Measurements from ENCODE around the gene AGO3. TPM values are rescaled to one million over a fixed set of nuclear protein-coding genes. Genes with fewer than 3 reads are reported as not detected.

The AGO3 gene
- total and polyA plus RNA-seq, 7 donors, result 2.2 to 17.6 (median 10.4) TPM

DNA sequence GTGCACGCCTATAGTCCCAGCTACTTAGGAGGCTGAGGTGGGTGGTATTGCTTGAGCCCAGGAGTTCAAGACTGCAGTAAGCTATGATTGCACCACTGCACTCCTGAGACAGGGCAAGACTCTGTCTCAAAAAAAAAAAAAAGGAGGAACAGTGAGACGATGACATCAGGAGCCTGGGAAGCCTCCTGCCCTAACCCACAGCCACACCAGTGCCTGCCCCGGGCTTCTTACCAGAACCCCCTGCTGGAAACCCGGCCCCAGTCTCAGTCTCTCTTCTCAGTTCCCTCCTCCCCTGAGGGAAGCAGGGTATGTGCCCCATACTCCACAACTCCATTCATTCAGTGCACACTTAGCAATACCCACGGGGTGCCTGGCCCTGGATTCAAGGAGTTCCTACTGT lies 185.0 kb downstream of the AGO3 start:
- WGBS, 3 donors, result 58 to 69% (median 60%) methylated on average over 5 of the region's 5 CpGs
- no peaks in the 10 kb centered on the region for H3K36me3 ChIP-seq (ENCODE audit: insufficient read depth in 1 of 2, low read depth in 1 of 2)
- H3K4me1 ChIP-seq, result no peaks in the 10 kb centered on the region
- intact Hi-C loops (cut with DNase I), result no loop called here
- ATAC-seq, result no peak
- no peak for DNase-seq
- H3K4me3 ChIP-seq, result no peak overlapping the region
- TF ChIP-seq, protein P1, sequence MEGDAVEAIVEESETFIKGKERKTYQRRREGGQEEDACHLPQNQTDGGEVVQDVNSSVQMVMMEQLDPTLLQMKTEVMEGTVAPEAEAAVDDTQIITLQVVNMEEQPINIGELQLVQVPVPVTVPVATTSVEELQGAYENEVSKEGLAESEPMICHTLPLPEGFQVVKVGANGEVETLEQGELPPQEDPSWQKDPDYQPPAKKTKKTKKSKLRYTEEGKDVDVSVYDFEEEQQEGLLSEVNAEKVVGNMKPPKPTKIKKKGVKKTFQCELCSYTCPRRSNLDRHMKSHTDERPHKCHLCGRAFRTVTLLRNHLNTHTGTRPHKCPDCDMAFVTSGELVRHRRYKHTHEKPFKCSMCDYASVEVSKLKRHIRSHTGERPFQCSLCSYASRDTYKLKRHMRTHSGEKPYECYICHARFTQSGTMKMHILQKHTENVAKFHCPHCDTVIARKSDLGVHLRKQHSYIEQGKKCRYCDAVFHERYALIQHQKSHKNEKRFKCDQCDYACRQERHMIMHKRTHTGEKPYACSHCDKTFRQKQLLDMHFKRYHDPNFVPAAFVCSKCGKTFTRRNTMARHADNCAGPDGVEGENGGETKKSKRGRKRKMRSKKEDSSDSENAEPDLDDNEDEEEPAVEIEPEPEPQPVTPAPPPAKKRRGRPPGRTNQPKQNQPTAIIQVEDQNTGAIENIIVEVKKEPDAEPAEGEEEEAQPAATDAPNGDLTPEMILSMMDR (IDR thresholded peaks at IDR 0.05), result no peak
- H3K27me3 ChIP-seq (ENCODE audit: insufficient read depth in 3 of 3, low read length in 2 of 3), result no peaks in the 10 kb centered on the region
- H3K27ac ChIP-seq, result no peak overlapping the region
- H3K9me3 ChIP-seq, result no peaks in the 10 kb centered on the region

DNA sequence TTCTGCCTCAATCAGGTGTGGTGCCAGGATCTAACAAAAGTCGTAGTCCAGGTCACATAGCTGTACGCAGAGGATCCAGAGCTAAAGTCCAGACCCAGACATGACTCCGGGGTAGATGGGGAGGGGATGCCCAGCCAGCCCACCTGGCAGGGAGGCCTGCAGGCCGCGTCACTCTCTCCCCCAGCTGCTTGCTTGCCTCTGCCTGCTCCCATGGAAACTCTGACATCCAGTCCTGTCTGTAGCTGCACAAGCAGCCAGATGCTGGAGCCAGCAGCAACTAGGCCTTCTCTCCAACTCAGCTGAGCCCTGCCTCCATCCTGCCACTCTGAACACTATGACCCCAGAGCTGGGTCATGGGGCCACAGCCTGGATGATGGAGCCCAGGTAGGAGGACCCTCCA lies 186.0 kb downstream of the AGO3 start:
- ATAC-seq (no peak), DNase-seq (no peak)
- Histone ChIP-seq H3K27ac (no peak overlapping the region), H3K4me3 (no peak overlapping the region), H3K36me3 (ENCODE audit: insufficient read depth in 1 of 2, low read depth in 1 of 2) (no peaks in the 10 kb centered on the region), H3K9me3 (no peaks in the 10 kb centered on the region), H3K4me1 (no peaks in the 10 kb centered on the region), H3K27me3 (ENCODE audit: insufficient read depth in 3 of 3, low read length in 2 of 3) (no peaks in the 10 kb centered on the region)
- WGBS, 3 donors, result 57 to 80% (median 68%) methylated on average over 5 of the region's 5 CpGs
- TF ChIP-seq, protein P1 (IDR thresholded peaks at IDR 0.05), result no peak
- intact Hi-C loops (cut with DNase I), result no loop called here

DNA sequence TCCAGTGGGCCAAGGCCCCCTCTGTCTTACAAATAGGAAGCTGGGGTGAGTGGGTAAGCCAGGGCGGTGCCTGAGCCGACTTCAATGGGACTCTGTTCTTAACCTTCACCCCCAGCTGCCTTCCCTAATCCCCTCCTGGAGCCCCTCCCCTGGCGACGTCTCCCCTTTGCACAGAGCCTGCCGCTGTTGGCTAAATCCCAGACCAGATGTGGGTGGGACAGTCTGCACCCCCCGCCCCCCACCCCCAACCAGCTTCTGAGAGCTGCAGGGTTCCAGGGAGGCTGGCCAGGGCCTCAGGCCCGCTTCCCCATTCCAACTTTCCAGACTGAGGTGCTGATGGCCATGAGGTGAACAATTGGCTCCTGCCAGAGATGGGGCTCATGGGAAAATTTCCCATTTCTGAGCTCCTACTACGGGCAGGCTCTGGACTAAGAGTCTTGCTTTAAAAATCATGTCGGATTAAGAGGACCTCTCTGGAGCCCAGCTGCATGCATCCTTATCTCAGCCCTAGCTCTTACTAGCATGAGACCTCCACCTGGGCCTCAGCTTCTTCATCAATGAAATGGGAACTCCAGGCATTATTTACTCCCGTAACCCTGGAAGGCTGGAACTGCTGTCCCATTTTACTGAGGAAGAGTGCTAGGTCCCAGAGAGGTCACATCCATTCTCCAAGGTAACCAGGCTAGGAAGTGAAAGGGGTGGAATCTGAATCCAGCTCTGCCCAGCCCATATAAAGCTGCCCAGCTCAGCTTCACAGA lies 187.7 kb downstream of the AGO3 start:
- ATAC-seq (no peak), DNase-seq (no peak)
- Histone ChIP-seq H3K36me3 (ENCODE audit: insufficient read depth in 1 of 2, low read depth in 1 of 2) (no peaks in the 10 kb centered on the region), H3K27me3 (ENCODE audit: insufficient read depth in 3 of 3, low read length in 2 of 3) (peaks cover 0 to 5% (median 0%) of the 10 kb centered on the region in 3 donors), H3K27ac (no peak overlapping the region), H3K4me1 (no peaks in the 10 kb centered on the region), H3K9me3 (no peaks in the 10 kb centered on the region), H3K4me3 (no peak overlapping the region)
- intact Hi-C loops (cut with DNase I), result no loop called here
- WGBS, 3 donors, result 45 to 63% (median 54%) methylated on average over 10 of the region's 10 CpGs
- TF ChIP-seq, protein P1 (IDR thresholded peaks at IDR 0.05), result no peak

DNA sequence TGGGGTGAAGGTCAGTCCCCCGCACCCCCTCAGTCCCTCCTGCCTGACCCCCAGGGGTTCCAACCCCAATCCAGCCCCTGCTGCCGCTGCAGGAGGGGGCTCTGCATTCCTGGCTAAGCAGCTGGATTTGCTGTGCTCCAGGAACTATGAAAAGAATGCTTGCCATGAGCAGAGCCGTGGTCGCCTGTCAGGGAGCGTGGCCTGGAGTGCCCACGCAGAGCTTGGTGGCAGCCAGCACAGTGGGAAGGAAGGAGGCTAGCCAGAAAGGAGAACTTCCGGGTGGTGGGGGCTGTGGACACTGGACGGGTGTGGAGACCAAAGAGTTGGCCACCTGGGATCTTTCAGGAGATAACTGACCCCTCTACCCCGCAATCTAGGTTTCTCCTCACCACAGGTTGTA lies 188.6 kb downstream of the AGO3 start:
- DNase-seq, result no peak
- Histone ChIP-seq H3K4me3 (no peak overlapping the region), H3K27me3 (ENCODE audit: insufficient read depth in 3 of 3, low read length in 2 of 3) (peaks cover 0 to 12% (median 0%) of the 10 kb centered on the region in 3 donors), H3K36me3 (ENCODE audit: insufficient read depth in 1 of 2, low read depth in 1 of 2) (no peaks in the 10 kb centered on the region), H3K4me1 (no peaks in the 10 kb centered on the region), H3K27ac (no peak overlapping the region), H3K9me3 (no peaks in the 10 kb centered on the region)
- TF ChIP-seq, protein P1 (IDR thresholded peaks at IDR 0.05), result no peak
- intact Hi-C loops (cut with DNase I), result no loop called here
- WGBS, 3 donors, result 30 to 42% (median 30%) methylated on average over 9 of the region's 9 CpGs
- no peak for ATAC-seq

Other genes with a start within 250 kb of the AGO3 start
- 10 to 100 TPM; 11.4 to 16.1 (median 14.1) TPM for gene C1orf216, start 212.2 kb upstream of the AGO3 start, total RNA-seq
- gene C1orf216, start 212.2 kb upstream of the AGO3 start, polyA plus RNA-seq, result 10 to 100 TPM in 2 of 3 donors, 1 to 10 TPM in 1; 8.8 to 24.2 (median 21.1) TPM
- under 1 TPM in 3 of 4 donors, not detected in 1; 0.14 to 0.34 (median 0.15) TPM for gene CLSPN, start 161.1 kb upstream of the AGO3 start, total RNA-seq
- under 1 TPM in 2 of 3 donors, not detected in 1; 0.08 to 0.34 TPM for gene CLSPN, start 161.1 kb upstream of the AGO3 start, polyA plus RNA-seq
- 10 to 100 TPM; 13.9 to 27.4 (median 17.2) TPM for gene AGO4, start 123.1 kb upstream of the AGO3 start, total RNA-seq
- gene AGO4, start 123.1 kb upstream of the AGO3 start, polyA plus RNA-seq, result 10 to 100 TPM in 1 of 3 donors, 1 to 10 TPM in 2; 3.5 to 13.3 (median 6.7) TPM
- 10 to 100 TPM in 3 of 4 donors, 1 to 10 TPM in 1; 9.8 to 16.3 (median 12.8) TPM for gene AGO1, start 47.9 kb upstream of the AGO3 start, total RNA-seq
- gene AGO1, start 47.9 kb upstream of the AGO3 start, polyA plus RNA-seq, result 1 to 10 TPM; 2.2 to 6.4 (median 2.4) TPM
- gene TEKT2, start 153.0 kb downstream of the AGO3 start, total RNA-seq, result not detected
- gene TEKT2, start 153.0 kb downstream of the AGO3 start, polyA plus RNA-seq, result under 1 TPM in 2 of 3 donors, not detected in 1; 0.03 to 0.04 TPM
- gene ADPRS, start 157.8 kb downstream of the AGO3 start, total RNA-seq, result 10 to 100 TPM; 20.5 to 40.2 (median 28.8) TPM
- gene ADPRS, start 157.8 kb downstream of the AGO3 start, polyA plus RNA-seq, result 10 to 100 TPM; 41.4 to 56.4 (median 45.3) TPM
- under 1 TPM; 0.15 to 0.41 (median 0.30) TPM for gene COL8A2, start 194.1 kb downstream of the AGO3 start, total RNA-seq
- under 1 TPM; 0.06 to 0.12 (median 0.10) TPM for gene COL8A2, start 194.1 kb downstream of the AGO3 start, polyA plus RNA-seq
- gene TRAPPC3, start 218.4 kb downstream of the AGO3 start, total RNA-seq, result 10 to 100 TPM; 34.8 to 44.4 (median 38.7) TPM
- 10 to 100 TPM; 43.8 to 91.8 (median 73.0) TPM for gene TRAPPC3, start 218.4 kb downstream of the AGO3 start, polyA plus RNA-seq
- 100 to 1,000 TPM; 209 to 230 (median 215) TPM for gene MAP7D1, start 225.1 kb downstream of the AGO3 start, total RNA-seq
- gene MAP7D1, start 225.1 kb downstream of the AGO3 start, polyA plus RNA-seq, result 100 to 1,000 TPM; 117 to 342 (median 165) TPM